GM10266 (cell line): Measurements from ENCODE around the gene ZGPAT.

Source experiments
- DNase-seq: peaks from one replicate; pipeline ENCODE4 v3.0.0; 2012; ENCODE audit errors: extremely low spot score
- TF ChIP-seq, protein P1 (sequence below): IDR thresholded peaks from 2 replicates; pipeline ENCODE4 v1.5.1; 2012; ENCODE audit warnings: mild to moderate bottlenecking, low read depth; ENCODE audit not compliant: control insufficient read depth, insufficient read depth; ENCODE audit errors: missing control alignments

The ZGPAT gene

DNA sequence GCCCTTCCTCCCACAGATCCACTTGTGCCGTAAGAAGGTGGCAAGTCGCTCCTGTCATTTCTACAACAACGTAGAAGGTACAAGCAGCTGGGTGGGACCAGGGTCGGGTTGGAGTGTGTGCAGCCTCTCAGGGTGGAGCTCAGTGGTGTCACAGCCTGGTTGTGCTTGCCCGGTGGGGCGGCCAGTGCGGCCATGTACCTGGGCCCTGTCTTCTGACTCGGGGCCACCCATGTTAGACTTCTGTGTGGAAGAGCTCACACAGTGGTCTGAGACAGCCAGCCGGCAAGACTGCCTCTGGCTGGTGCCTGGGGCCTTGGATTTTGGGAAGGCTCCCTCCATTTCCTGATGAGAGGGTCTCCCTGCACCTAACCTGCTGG is 45.0 kb upstream of the ZGPAT start:
- no peak for DNase-seq
- TF ChIP-seq, protein P1, sequence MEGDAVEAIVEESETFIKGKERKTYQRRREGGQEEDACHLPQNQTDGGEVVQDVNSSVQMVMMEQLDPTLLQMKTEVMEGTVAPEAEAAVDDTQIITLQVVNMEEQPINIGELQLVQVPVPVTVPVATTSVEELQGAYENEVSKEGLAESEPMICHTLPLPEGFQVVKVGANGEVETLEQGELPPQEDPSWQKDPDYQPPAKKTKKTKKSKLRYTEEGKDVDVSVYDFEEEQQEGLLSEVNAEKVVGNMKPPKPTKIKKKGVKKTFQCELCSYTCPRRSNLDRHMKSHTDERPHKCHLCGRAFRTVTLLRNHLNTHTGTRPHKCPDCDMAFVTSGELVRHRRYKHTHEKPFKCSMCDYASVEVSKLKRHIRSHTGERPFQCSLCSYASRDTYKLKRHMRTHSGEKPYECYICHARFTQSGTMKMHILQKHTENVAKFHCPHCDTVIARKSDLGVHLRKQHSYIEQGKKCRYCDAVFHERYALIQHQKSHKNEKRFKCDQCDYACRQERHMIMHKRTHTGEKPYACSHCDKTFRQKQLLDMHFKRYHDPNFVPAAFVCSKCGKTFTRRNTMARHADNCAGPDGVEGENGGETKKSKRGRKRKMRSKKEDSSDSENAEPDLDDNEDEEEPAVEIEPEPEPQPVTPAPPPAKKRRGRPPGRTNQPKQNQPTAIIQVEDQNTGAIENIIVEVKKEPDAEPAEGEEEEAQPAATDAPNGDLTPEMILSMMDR: no peak

DNA sequence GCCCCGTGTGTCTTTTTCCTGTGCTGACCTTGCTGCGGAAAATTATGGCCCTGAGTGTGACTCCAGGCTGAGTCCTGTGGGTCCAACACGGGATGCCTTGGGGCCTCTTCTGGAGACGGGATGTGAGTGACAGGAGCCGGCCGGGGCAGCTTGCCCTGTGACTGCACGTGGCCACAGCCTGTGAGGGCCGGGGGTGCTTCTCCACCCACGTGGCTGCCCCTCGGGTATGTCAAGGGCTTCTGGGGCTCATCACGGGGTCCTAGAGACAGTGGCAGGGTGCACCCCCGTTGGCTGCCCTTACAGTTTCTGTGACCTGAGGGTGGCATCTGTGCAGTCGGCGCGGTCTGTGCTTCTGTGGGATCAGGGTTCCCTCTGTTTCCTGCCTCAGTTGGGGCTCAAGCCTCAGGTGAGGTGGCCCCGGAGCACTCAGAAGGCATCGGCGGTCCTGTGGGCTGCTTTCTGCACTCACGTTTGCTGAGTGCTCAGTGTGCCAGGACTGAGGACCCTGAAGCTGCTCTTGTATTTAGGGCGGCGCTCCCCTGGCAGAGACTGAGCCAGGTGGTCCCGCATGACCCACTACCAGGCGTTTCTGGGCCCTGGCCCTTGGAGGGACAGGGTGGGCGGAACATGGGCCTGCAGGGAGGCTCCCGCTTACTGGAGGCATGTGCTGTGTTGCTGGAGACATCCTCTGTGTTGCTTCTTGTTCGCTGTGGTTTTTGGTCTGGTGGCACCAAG is 44.3 kb upstream of the ZGPAT start:
- TF ChIP-seq, protein P1: no peak
- no peak for DNase-seq

DNA sequence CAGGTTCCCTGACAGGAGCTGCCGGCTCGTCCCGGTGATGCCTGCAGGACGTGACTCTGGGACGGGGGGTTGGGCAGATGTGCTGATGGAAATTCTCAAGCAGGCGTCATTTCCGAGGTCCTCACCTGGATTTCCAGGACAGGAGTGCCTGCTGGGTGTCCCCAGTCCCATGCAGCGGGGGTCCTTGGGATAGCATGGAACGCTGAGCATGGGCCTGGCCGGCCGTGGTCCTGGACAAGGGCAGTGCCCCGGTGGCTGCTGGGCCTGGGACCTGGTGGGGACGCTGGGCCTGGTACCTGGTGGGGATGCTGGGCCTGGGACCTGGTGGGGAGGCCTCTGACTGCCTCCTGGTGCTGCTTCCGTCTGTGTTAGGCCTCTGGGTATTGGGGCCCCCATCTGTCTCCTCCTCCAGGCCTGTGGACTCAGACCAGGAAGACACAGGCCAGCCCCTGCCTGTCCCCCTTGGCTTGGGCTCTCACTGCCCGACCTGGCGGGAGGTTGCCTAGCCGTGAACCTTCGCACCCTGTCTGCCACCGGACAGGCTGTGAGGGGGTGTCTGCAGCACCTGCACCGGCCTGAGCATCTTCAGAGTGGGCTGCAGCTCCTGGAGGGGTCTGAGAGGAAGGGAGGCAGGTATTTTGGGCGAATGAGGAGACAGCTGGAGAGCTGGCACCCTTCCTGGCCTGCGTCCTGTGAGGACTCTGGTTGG is 43.5 kb upstream of the ZGPAT start:
- no peak for DNase-seq
- TF ChIP-seq, protein P1: no peak

DNA sequence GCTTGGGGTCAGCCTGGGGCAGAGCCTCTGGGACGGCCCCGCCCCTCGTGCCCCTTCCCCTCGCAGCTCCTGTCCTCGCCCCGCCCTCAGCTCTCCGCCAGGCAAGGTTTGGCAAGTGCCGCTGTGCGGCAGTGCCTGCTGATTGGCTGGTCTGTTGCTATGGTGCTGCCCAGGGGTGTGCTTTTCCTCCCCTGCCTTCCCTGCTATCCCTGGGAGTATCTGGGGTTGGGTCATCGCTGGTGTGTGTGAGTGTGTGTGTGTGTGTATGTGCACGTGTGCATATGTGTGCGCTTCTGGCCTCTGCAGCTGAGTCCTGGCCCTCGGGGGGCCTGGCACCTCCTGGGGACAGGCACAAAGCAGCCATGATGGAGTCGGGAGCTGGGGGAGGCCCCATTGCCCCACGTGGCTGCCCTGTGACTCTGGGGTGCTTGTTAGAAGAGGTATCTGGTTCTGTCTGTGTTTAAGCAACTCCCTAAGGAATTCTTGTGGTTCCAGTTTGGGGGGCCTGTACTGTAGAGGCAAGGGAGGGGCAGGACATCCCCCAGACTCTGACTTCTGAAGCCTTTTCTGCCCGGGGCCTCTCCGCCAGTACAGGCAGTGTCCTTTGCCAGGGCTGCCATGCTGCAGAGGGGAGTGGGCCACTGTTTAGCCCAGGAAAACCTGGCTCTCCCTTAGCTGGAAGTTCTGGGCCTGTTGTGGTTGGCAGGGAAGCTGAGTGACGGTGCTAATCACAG is 42.8 kb upstream of the ZGPAT start:
- TF ChIP-seq, protein P1: no peak
- DNase-seq: no peak

DNA sequence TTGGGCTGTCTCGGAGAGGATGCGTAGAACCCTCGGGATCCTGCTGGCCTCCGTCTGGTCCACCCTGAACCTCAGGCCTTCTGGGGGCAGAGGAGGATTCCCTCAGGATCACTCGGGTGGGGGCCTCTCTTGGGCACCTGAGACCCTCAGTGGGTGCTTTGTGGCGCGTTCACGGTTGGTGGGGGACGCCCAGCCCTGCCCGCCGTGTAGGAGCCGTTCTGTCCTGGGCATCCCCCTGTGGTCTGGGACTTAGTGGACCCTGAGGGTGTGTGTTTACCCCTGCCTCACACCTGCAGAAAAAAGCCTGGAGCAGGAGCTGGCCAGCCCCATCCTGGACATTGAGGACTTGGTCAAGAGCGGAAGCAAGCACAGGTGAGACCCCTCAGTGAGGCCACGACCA is 42.1 kb upstream of the ZGPAT start:
- no peak for DNase-seq
- TF ChIP-seq, protein P1: no peak

DNA sequence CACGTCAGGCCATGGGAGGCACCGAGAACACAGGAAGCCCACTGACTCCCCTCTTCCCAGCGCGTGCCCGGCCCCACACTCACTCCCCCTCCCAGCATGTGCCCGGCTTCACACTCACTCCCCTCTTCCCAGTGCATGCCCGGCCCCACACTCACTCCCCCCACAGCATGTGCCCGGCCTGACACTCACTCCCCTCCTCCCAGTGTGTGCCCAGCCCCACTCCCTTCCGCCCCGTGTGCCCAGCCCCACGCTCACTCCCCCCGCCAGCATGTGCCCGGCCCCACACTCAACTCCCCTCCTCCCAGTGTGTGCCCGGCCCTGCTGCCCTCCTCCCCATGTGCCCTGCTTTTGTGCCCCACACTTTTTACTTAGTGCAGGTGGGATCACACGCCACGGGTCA is 40.0 kb upstream of the ZGPAT start:
- no peak for DNase-seq
- TF ChIP-seq, protein P1: no peak
